Fibroblast of pulmonary artery (primary cell): Measurements from ENCODE around the gene NSL1.

Experiments used
- DNase-seq: peaks from one replicate; pipeline ENCODE4 v3.0.0-alpha.2; 2010; ENCODE audit warnings: low read depth
- H3K4me3 ChIP-seq: replicated peaks from 2 replicates; pipeline ENCODE4 v1.5.1; 2011; ENCODE audit warnings: low read depth, mild to moderate bottlenecking, control low read depth, low read length, moderate library complexity
- TF ChIP-seq, protein P1 (sequence below): IDR thresholded peaks from 2 replicates; pipeline ENCODE4 v1.5.1; 2011; ENCODE audit warnings: mild to moderate bottlenecking, control low read depth, low read length, inconsistent platforms; ENCODE audit errors: missing control alignments

The NSL1 gene

DNA sequence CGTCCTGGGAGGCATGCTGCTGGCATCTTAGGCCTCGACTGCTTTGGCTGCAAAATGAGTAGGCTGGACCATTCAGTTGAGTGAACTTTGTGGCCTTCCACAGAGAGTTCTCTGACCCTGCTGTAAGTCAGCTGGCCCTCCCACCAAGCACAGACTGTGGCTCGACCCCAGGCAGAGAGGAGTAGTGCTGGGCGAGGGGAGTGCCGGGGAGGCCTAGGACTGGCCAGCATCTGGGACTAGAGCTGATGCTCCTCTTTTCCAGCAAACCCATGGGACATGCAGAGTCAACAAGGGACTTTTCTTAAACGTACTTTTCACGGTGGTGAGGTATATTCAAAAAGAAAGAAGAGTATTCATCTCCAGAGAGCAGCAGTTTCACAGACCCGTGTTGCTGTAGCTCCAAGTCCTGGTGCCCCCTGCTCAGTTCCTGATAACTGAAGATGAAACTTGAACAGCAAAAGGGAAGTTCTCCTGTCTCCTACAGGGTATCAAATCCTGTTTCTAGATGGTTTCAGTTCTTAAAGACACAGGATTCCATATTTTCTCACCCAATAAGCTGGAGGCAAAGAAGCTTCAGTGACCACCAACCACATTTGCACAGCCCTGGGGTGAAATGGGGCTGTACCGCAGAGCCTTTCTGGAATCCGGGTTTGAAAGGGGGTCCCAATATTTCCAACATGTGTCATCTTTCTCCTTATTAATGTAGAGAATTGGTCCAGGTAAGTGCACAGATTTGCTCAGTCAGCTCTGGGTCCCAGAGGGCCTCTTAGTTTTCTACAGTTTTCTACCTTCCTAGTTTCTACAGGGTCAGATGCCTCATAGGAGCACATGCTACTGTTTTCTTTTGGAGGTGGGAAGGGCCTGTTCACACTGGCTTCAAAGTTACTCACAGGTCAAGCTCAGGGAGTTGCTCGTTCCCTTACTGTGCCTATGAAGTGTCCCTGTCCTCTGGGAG, 112.8 kb downstream of the NSL1 start:
- no peak for DNase-seq

DNA sequence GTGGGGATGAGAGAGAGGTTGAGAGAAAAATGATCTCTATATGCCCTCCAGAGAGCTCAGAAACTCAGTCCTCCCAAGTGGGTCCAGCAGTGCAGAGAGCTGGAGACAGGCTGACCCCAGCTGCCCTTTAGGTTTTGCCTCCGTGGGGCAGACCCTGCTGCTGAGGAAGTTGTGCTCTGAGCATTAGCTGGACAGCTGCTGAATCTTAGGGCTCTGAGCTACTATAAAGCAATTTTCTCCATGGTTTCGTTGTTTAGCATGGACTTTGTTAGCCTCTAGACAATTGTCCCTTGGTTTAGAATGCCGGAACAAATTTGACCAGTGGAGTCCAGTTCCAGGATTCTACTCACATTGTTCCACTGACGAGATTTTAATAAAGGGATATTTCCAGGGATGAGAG, 114.0 kb downstream of the NSL1 start:
- TF ChIP-seq, protein P1, sequence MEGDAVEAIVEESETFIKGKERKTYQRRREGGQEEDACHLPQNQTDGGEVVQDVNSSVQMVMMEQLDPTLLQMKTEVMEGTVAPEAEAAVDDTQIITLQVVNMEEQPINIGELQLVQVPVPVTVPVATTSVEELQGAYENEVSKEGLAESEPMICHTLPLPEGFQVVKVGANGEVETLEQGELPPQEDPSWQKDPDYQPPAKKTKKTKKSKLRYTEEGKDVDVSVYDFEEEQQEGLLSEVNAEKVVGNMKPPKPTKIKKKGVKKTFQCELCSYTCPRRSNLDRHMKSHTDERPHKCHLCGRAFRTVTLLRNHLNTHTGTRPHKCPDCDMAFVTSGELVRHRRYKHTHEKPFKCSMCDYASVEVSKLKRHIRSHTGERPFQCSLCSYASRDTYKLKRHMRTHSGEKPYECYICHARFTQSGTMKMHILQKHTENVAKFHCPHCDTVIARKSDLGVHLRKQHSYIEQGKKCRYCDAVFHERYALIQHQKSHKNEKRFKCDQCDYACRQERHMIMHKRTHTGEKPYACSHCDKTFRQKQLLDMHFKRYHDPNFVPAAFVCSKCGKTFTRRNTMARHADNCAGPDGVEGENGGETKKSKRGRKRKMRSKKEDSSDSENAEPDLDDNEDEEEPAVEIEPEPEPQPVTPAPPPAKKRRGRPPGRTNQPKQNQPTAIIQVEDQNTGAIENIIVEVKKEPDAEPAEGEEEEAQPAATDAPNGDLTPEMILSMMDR = no peak
- H3K4me3 ChIP-seq = no peak overlapping the region
- DNase-seq = no peak

More for the DNA sequence above, 112.8 kb downstream of the NSL1 start:
- H3K4me3 ChIP-seq = no peak overlapping the region
- TF ChIP-seq, protein P1 = no peak

DNA sequence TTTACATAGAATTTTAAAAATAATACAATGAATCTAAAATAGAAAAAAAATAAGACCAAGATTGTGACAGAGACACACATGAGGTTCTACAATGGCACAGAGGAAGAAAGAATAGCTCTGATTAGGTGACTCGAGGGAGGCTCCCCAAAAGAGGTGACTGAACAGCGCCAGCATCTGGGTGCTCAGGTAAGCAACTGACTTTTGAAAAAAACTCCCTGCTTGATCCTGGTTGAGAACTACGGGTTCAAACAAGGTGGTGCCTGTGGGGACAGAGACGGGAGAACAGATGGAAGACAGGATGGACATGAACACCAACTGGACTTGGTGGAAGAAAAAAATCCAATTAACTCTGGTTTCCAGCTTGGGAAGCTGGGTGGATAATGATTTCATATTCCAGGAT, 114.4 kb downstream of the NSL1 start:
- TF ChIP-seq, protein P1 = no peak
- no peak for DNase-seq

More for the DNA sequence above, 114.4 kb downstream of the NSL1 start:
- no peak overlapping the region for H3K4me3 ChIP-seq
